SIG-M5 (cell line): ENCODE data around the gene CNTN6.

ENCODE experiments used
- DNase-seq: peaks from one replicate; lab custom pipeline; 2025; lab: John Stamatoyannopoulos, UW

Gene CNTN6

DNA sequence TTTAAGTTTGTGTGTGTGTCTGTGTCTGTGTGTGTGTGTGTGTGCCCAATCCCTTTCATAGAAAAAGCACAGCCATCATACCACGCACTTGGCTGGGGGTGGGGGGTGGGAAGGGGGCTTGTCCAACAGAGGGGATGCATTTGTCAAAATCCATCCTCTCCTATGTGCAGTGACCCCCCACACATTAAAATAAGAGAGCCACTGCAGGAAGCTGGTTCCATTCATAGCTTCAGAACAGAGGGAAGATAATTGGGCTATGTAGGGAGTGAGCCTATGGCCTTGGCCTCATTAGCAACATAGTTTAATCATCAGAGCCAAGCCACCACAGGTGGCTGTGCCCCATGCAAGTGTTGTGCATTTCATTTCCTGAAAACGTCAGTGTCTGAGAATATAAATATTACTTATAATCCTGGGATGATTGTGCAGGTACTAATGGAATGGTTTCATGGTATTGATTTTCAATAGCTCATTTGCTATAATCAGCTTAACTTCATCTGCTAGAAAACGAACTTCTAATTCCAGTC lies 330.8 kb downstream of the CNTN6 start:
- DNase-seq, result no peak

- no peak for DNase-seq
Measured at GRCh38 chr3:1439395-1439794, 346.6 kb downstream of the CNTN6 start.

DNA sequence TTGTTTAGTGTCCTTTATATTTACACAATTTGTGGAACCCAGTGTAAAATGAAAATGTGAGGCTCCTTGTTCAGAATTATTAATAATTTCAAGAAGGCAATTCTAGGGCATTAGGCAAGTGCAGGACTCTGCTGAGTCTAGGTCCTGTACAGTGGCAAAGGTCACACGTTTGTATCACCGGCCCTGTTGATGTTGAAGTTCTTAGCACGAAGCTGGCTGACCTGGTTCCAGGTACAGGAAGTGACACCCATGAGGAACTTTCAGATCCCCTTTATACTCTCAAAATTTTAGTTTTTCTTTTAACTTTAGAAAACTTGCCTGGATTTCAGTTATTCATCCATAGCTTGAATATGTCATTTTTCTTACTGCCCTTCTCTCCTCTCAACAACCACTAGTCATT lies 349.4 kb downstream of the CNTN6 start:
- DNase-seq, result no peak

- no peak for DNase-seq
Measured at GRCh38 chr3:1444195-1444594, 351.4 kb downstream of the CNTN6 start.

DNA sequence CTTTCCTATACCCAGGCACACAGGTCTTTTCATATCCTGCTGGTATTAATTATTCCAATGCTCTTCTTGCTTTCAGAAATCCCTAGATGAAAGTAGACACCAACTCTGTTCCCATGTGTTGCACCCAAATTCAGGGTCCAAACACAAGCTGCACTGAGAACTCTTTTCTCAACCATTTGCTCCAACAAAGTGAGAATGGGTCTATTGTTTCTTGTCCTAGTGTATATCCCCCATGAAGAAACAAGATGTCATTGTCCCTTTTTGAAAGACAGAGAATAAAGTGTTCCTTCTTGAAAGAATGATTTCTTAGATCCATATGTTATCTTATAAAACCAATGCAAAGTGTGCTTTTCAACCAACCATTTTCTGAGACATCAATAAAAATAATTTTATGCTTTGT lies 353.7 kb downstream of the CNTN6 start:
- no peak for DNase-seq

GRCh38 chr3:1447452-1447851 lies 354.6 kb downstream of the CNTN6 start:
- DNase-seq, result no peak

DNA sequence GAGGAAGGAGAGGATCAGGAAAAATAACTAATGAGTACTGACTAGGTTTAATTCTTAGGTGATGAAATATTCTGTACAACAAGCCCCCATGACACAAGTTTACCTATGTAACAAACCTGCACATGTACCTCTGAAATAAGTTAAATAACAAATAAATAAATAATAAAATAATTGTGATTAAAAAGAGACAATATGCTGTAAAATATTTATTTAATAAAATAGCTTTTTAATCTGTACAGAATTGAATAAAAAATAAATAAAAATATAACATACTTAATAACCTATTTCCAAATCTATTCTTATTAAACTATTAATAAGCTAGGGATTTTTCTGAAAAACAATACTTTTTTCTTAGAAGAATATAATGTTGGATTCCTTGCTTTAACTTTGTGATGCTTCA lies 355.6 kb downstream of the CNTN6 start:
- DNase-seq, result no peak
